GM12874 (cell line): ENCODE measurements around the gene PCDHAC2.

Source experiments
- CTCF ChIP-seq: IDR thresholded peaks from 2 replicates; pipeline ENCODE4 v1.5.1; 2011; ENCODE audit warnings: low read depth, mild to moderate bottlenecking, control low read depth, low read length, moderate library complexity; ENCODE audit not compliant: insufficient read depth

The PCDHAC2 gene

GRCh38 chr5:140988100-140988499 is 21.8 kb downstream of the PCDHAC2 start:
- TF ChIP-seq CTCF: no peak

DNA sequence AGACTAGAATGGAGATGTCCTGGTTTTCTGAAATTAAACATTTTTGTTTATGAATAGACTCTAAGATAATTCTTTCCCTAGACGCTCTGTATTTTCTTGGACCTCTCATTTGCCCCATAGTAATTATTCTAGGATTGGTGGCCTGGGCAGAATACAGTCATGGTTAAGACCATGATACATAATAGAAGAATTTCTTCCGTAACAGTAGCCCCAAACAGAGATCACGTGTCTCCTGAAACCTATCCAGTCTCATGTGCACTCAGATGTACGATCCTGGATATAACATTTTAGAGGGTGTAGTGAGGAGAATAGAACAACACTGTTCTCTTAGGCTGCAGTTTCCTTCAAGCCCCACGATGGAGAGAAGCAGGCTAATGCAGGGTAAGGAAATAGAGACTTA is 22.3 kb downstream of the PCDHAC2 start:
- TF ChIP-seq CTCF: no peak

GRCh38 chr5:140989254-140990020 is 23.2 kb downstream of the PCDHAC2 start:
- TF ChIP-seq CTCF: no peak

- TF ChIP-seq CTCF: no peak
These were observed 26.6 kb downstream of the PCDHAC2 start for GRCh38 chr5:140992828-140993227.

DNA sequence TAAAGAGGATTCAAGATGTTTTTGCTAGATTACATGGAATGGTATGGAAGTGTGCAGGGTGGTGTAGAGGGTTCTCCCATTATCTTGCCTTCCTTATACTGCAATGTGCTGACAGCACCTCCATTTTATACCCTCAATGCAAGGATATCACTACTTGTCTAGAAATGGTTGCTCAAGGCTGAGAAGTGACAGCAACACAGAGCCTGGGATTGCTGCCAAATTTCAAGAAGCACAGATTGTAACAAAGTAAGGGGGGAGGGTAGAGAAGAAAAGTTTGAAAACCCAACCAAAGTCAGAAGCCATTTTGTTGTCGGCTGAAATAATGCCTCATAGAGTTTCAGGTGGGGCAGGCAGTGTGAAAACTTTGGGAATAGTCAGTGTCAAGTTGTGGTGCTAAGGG is 29.8 kb downstream of the PCDHAC2 start:
- no peak for TF ChIP-seq CTCF

DNA sequence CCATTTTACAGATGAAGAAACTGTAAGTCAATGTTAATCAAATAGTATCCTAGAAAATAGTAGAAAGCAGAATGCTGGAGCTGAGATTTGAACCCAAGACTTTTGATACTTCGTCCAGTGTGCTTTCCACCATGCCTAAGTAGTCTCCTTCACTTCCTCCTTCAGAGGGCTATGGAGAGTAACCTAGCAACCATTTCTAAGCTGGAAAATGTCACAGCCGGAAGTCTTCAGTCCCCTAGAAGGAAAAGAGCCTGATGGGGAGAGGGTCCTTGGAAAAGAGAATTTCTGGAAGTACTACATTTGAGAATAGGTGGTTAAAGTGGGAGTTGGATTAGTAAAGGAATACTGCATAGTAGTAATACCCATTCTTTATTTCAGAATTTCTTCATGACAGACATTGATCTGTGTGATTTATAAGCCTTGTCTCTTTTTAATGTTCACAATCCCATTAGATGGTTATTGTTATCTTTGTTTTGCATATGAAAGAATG is 32.7 kb downstream of the PCDHAC2 start:
- no peak for TF ChIP-seq CTCF

GRCh38 chr5:141001446-141001843 is 35.2 kb downstream of the PCDHAC2 start:
- no peak for TF ChIP-seq CTCF
